ENCODE results near the gene VPS37C.
"Not testable (repeated sequence)": the region's sequence is repeated elsewhere in the genome, so short reads cannot be mapped to it uniquely, and the experiment has no call there.

VPS37C gene

DNA sequence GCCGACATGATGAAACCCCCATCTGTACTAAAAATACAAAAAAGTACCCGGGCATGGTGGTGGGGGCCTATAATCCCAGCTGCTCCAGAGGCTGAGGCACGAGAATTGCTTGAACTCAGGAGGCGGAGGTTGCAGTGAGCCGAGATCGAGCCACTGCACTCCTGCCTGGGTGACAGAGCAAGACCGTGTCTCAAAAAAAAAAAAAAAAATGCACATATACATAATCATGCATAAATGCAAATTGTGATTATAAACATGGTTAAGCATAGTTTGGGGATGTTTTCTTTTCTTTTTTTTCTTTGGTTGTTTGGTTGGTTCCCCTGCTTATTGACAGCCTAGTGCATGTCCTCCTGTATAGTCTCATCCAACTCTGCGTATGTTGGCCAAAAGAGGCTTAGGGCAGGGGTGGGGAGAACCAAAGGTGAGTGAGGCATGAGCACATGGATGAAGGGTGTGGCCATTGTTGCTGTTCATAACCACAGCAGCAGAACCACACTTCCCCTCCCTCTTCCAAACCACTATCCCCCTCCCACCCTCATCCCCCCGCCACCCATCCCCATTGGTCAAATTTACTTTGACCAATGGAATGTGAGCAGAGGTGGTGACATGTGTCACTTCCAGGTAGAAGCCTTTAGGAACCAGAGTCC is 6.9 kb upstream of the VPS37C start:
- H3K9ac ChIP-seq (ENCODE audit: low read length) = no peak overlapping the region
- H4K20me1 ChIP-seq (ENCODE audit: insufficient read depth, low read length) = no peaks in the 10 kb centered on the region
- H3K4me3 ChIP-seq (ENCODE audit: low read length) = no peak overlapping the region
- no peaks in the 10 kb centered on the region for H3K9me2 ChIP-seq (replicated peaks; ENCODE audit: insufficient read depth, low read length)
- no peaks in the 10 kb centered on the region for H3F3A ChIP-seq (ENCODE audit: insufficient read depth, low read length)
- no peak overlapping the region; the same call in 1 of the 2 replicates for H3K27ac ChIP-seq (ENCODE audit: low read length)
- no peak for DNase-seq
- H3K9me3 ChIP-seq (replicated peaks; ENCODE audit: insufficient read depth, low read length) = no peaks in the 10 kb centered on the region
- TF ChIP-seq, protein P1, sequence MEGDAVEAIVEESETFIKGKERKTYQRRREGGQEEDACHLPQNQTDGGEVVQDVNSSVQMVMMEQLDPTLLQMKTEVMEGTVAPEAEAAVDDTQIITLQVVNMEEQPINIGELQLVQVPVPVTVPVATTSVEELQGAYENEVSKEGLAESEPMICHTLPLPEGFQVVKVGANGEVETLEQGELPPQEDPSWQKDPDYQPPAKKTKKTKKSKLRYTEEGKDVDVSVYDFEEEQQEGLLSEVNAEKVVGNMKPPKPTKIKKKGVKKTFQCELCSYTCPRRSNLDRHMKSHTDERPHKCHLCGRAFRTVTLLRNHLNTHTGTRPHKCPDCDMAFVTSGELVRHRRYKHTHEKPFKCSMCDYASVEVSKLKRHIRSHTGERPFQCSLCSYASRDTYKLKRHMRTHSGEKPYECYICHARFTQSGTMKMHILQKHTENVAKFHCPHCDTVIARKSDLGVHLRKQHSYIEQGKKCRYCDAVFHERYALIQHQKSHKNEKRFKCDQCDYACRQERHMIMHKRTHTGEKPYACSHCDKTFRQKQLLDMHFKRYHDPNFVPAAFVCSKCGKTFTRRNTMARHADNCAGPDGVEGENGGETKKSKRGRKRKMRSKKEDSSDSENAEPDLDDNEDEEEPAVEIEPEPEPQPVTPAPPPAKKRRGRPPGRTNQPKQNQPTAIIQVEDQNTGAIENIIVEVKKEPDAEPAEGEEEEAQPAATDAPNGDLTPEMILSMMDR (IDR thresholded peaks at IDR 0.05; ENCODE audit: low read length) = no peak
- no peak for TF ChIP-seq EZH2 (optimal IDR thresholded peaks at IDR 0.05; ENCODE audit: low read depth, low read length)
- TF ChIP-seq EZH2phosphoT487 (IDR thresholded peaks at IDR 0.05; ENCODE audit: low read length) = no peak
- H3K4me1 ChIP-seq (ENCODE audit: low read length) = peaks cover 11% of the 10 kb centered on the region; the same call in 1 of the 2 replicates
- peak overlapping the region; percentile 57; the same call in 1 of the 2 replicates for H3K4me2 ChIP-seq (ENCODE audit: low read depth, low read length)
- H2AFZ ChIP-seq (ENCODE audit: low read length) = no peak overlapping the region
- H3K79me2 ChIP-seq (ENCODE audit: low read length) = no peaks in the 10 kb centered on the region
- no peaks in the 10 kb centered on the region for H3K27me3 ChIP-seq (replicated peaks; ENCODE audit: insufficient read depth, low read length)
- H3K36me3 ChIP-seq (replicated peaks; ENCODE audit: insufficient read depth, low read length) = no peaks in the 10 kb centered on the region

DNA sequence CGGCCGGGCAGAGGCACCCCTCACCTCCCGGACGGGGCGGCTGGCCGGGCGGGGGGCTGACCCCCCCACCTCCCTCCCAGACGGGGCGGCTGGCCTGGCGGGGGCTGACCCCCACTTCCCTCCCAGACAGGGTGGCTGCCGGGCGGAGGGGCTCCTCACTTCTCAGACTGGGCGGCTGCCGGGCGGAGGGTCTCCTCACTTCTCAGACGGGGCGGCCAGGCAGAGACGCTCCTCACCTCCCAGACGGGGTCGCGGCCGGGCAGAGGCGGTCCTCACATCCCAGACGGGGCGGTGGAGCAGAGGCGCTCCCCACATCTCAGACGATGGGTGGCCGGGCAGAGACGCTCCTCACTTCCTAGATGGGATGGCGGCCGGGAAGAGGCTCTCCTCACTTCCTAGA is 5.1 kb upstream of the VPS37C start:
- not testable (repeated sequence) for H3K79me2 ChIP-seq (ENCODE audit: low read length); DNase-seq; H2AFZ ChIP-seq (ENCODE audit: low read length); H3K27me3 ChIP-seq (replicated peaks; ENCODE audit: insufficient read depth, low read length); H3K27ac ChIP-seq (ENCODE audit: low read length); H3F3A ChIP-seq (ENCODE audit: insufficient read depth, low read length); H3K4me2 ChIP-seq (ENCODE audit: low read depth, low read length); H4K20me1 ChIP-seq (ENCODE audit: insufficient read depth, low read length); H3K4me3 ChIP-seq (ENCODE audit: low read length); H3K9me2 ChIP-seq (replicated peaks; ENCODE audit: insufficient read depth, low read length); H3K36me3 ChIP-seq (replicated peaks; ENCODE audit: insufficient read depth, low read length); H3K9me3 ChIP-seq (replicated peaks; ENCODE audit: insufficient read depth, low read length); H3K9ac ChIP-seq (ENCODE audit: low read length)
- peaks cover 20% of the 10 kb centered on the region for H3K4me1 ChIP-seq (ENCODE audit: low read length)

DNA sequence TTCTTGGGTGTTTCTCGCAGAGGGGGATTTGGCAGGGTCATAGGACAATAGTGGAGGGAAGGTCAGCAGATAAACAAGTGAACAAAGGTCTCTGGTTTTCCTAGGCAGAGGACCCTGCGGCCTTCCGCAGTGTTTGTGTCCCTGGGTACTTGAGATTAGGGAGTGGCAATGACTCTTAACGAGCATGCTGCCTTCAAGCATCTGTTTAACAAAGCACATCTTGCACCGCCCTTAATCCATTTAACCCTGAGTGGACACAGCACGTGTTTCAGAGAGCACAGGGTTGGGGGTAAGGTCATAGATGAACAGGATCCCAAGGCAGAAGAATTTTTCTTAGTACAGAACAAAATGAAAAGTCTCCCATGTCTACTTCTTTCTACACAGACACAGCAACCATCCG is 4.6 kb upstream of the VPS37C start:
- not testable (repeated sequence) for H3K27me3 ChIP-seq (replicated peaks; ENCODE audit: insufficient read depth, low read length); H3K9ac ChIP-seq (ENCODE audit: low read length); H3K9me2 ChIP-seq (replicated peaks; ENCODE audit: insufficient read depth, low read length); H4K20me1 ChIP-seq (ENCODE audit: insufficient read depth, low read length); H3F3A ChIP-seq (ENCODE audit: insufficient read depth, low read length); H3K27ac ChIP-seq (ENCODE audit: low read length); H3K36me3 ChIP-seq (replicated peaks; ENCODE audit: insufficient read depth, low read length); H2AFZ ChIP-seq (ENCODE audit: low read length); H3K4me3 ChIP-seq (ENCODE audit: low read length); DNase-seq; H3K79me2 ChIP-seq (ENCODE audit: low read length); H3K4me2 ChIP-seq (ENCODE audit: low read depth, low read length); H3K9me3 ChIP-seq (replicated peaks; ENCODE audit: insufficient read depth, low read length)
- peaks cover 20% of the 10 kb centered on the region for H3K4me1 ChIP-seq (ENCODE audit: low read length)

DNA sequence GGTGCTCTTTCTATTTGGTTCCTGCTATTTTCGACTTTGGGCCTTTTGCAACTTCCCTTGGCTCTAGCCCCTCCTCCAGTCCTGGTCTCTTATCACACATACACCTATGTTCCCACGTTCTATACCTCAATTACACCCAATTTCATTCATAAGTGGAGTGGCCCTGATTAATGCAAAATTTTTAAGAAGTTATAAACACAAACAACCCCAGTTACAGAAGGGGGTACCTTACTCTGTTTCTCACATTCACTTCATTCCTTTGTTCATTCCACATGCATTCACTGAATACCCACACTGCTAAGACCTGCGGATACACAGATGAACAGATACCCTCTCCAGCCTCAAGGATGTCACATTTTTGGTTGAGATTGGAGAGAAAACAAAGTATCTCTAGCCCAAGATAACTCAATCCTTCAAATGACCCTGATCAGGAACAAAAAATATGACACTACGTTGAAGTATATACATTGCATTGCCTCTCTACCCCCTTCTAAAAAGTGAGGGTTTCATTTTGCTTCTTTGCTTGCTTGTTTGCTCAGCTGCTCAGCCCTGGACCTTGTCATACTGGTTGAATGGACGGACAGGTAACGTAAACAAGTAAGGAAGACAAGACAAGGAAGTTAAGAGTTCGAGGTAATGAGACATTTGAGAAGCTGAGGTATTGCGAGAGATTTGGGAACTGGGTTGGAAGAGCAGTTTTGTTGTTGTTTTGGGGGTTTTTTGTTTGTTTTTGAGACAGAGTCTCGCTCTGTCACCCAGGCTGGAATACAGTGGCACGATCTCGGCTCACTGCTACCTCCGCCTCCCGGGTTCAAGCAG is 3.6 kb upstream of the VPS37C start:
- Histone ChIP-seq H3K4me1 (ENCODE audit: low read length) (peaks cover 20% of the 10 kb centered on the region), H3K9ac (ENCODE audit: low read length) (no peak overlapping the region), H4K20me1 (ENCODE audit: insufficient read depth, low read length) (no peaks in the 10 kb centered on the region), H3K4me3 (ENCODE audit: low read length) (no peak overlapping the region), H3K27me3 (replicated peaks; ENCODE audit: insufficient read depth, low read length) (no peaks in the 10 kb centered on the region), H3F3A (ENCODE audit: insufficient read depth, low read length) (peaks cover 8% of the 10 kb centered on the region; the same call in 1 of the 2 replicates), H3K79me2 (ENCODE audit: low read length) (peaks cover 11% of the 10 kb centered on the region), H3K9me3 (replicated peaks; ENCODE audit: insufficient read depth, low read length) (no peaks in the 10 kb centered on the region), H3K9me2 (replicated peaks; ENCODE audit: insufficient read depth, low read length) (no peaks in the 10 kb centered on the region), H2AFZ (ENCODE audit: low read length) (no peak overlapping the region), H3K36me3 (replicated peaks; ENCODE audit: insufficient read depth, low read length) (no peaks in the 10 kb centered on the region), H3K4me2 (ENCODE audit: low read depth, low read length) (no peak overlapping the region), H3K27ac (ENCODE audit: low read length) (no peak overlapping the region)
- no peak for DNase-seq
- TF ChIP-seq EZH2 (optimal IDR thresholded peaks at IDR 0.05; ENCODE audit: low read depth, low read length) (no peak), EZH2phosphoT487 (IDR thresholded peaks at IDR 0.05; ENCODE audit: low read length) (no peak)
- TF ChIP-seq, protein P1 (IDR thresholded peaks at IDR 0.05; ENCODE audit: low read length) = no peak
